ENCODE results near the gene ARL16.

DNA sequence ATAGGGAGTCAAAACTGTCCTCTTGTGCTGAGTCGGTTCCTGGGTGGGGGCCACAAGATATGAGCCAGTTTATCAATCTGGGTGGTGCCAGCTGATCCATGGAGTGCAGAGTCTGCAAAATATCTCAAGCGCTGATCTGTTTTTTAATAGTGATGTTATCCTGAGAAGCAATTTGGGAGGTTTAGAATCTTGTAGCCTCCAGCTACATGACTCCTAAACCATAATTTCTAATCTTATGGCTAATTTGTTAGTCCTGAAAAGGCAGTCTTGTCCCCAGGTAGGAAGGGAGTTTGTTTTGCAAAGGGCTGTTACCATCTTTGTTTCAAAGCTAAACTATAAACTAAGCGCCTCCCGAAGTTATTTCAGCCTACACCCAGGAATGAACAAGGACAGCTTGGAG lies 44.9 kb downstream of the ARL16 start:
- TF ChIP-seq, protein P1, sequence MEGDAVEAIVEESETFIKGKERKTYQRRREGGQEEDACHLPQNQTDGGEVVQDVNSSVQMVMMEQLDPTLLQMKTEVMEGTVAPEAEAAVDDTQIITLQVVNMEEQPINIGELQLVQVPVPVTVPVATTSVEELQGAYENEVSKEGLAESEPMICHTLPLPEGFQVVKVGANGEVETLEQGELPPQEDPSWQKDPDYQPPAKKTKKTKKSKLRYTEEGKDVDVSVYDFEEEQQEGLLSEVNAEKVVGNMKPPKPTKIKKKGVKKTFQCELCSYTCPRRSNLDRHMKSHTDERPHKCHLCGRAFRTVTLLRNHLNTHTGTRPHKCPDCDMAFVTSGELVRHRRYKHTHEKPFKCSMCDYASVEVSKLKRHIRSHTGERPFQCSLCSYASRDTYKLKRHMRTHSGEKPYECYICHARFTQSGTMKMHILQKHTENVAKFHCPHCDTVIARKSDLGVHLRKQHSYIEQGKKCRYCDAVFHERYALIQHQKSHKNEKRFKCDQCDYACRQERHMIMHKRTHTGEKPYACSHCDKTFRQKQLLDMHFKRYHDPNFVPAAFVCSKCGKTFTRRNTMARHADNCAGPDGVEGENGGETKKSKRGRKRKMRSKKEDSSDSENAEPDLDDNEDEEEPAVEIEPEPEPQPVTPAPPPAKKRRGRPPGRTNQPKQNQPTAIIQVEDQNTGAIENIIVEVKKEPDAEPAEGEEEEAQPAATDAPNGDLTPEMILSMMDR (IDR thresholded peaks at IDR 0.05): no peak
- TF ChIP-seq SIN3A (IDR thresholded peaks at IDR 0.05; ENCODE audit: borderline replicate concordance, insufficient read depth, low read depth, low read length): no peak
